Mesenchymal stem cell (in vitro differentiated cells and primary cell): ENCODE measurements around the gene EFTUD2.

Source experiments
- DNase-seq: peaks from one replicate; pipeline ENCODE4 v3.0.0-alpha.2; 2013
- H2AFZ ChIP-seq: one replicate; pipeline ENCODE4 v1.6.1; 2013; ENCODE audit warnings: low read depth, mild to moderate bottlenecking, control low read depth, inconsistent platforms, low read length, moderate library complexity
- H2AK5ac ChIP-seq: 2 replicates; pipeline ENCODE4 v1.6.1; 2013; ENCODE audit warnings: low read length, moderate library complexity, mild to moderate bottlenecking, inconsistent platforms; ENCODE audit not compliant: severe bottlenecking
- H2BK120ac ChIP-seq: one replicate; pipeline ENCODE4 v1.6.1; 2013; ENCODE audit warnings: low read depth, mild to moderate bottlenecking, inconsistent platforms, low read length, moderate library complexity
- H2BK12ac ChIP-seq, 2 experiments: one replicate each; pipeline ENCODE4 v1.6.1; 2013; ENCODE audit warnings: inconsistent platforms in 2 of 2, low read length in 2 of 2, mild to moderate bottlenecking in 2 of 2, moderate library complexity in 2 of 2, control low read depth in 1 of 2
- H2BK15ac ChIP-seq: one replicate; pipeline ENCODE4 v1.6.1; 2013; ENCODE audit warnings: mild to moderate bottlenecking, low read depth, inconsistent platforms; ENCODE audit not compliant: poor library complexity, severe bottlenecking
- H2BK5ac ChIP-seq: 2 replicates; pipeline ENCODE4 v1.6.1; 2013; ENCODE audit warnings: low read depth, mild to moderate bottlenecking, low read length, control low read depth, inconsistent platforms; ENCODE audit not compliant: poor library complexity, severe bottlenecking
- H3K14ac ChIP-seq, 2 experiments: one replicate each; pipeline ENCODE4 v1.6.1; 2013; ENCODE audit warnings: inconsistent platforms in 2 of 2, low read length in 2 of 2, control low read depth in 1 of 2, mild to moderate bottlenecking in 1 of 2, moderate library complexity in 1 of 2
- H3K18ac ChIP-seq, 2 experiments: one replicate each; pipeline ENCODE4 v1.6.1; 2013; ENCODE audit warnings: inconsistent platforms in 2 of 2, low read length in 2 of 2, control low read depth in 1 of 2, low read depth in 1 of 2, mild to moderate bottlenecking in 1 of 2
- H3K23ac ChIP-seq, 2 experiments: one replicate each; pipeline ENCODE4 v1.6.1; 2013; ENCODE audit warnings: inconsistent platforms in 2 of 2, low read length in 2 of 2, mild to moderate bottlenecking in 2 of 2, moderate library complexity in 2 of 2, control low read depth in 1 of 2
- H3K27ac ChIP-seq: 2 replicates; pipeline ENCODE4 v1.5.1; 2013; ENCODE audit warnings: mild to moderate bottlenecking, moderate library complexity, low read length, control low read depth, inconsistent platforms; ENCODE audit not compliant: poor library complexity, severe bottlenecking
- H3K27me3 ChIP-seq, 2 experiments: 2 replicates each; pipeline versions ENCODE4 v1.6.1 to v1.7.0; 2013; ENCODE audit warnings: low read length in 2 of 2, mild to moderate bottlenecking in 2 of 2, moderate library complexity in 2 of 2, control low read depth in 1 of 2, inconsistent platforms in 1 of 2; ENCODE audit not compliant: control insufficient read depth in 1 of 2, insufficient read depth in 1 of 2
- H3K36me3 ChIP-seq, 2 experiments: 2 replicates each; pipeline versions ENCODE4 v1.6.1 to v1.7.0; 2013; ENCODE audit warnings: low read length in 2 of 2, control low read depth in 1 of 2, inconsistent platforms in 1 of 2, low read depth in 1 of 2, mild to moderate bottlenecking in 1 of 2; ENCODE audit not compliant: insufficient read depth in 2 of 2, control insufficient read depth in 1 of 2
- H3K4ac ChIP-seq, 2 experiments: one replicate each; pipeline ENCODE4 v1.6.1; 2013; ENCODE audit warnings: inconsistent platforms in 2 of 2, low read length in 2 of 2, mild to moderate bottlenecking in 2 of 2, moderate library complexity in 2 of 2, control low read depth in 1 of 2, low read depth in 1 of 2
- H3K4me1 ChIP-seq: 2 replicates; pipeline ENCODE4 v1.6.1; 2013; ENCODE audit warnings: low read depth, low read length, control low read depth; ENCODE audit not compliant: control insufficient read depth, insufficient read depth
- H3K4me2 ChIP-seq: 2 replicates; pipeline ENCODE4 v1.6.1; 2013; ENCODE audit warnings: low read length, mild to moderate bottlenecking, inconsistent platforms; ENCODE audit not compliant: poor library complexity, severe bottlenecking
- H3K4me3 ChIP-seq, 2 experiments: 2 replicates each; pipeline versions ENCODE4 v1.5.1 to v1.7.0; 2013; ENCODE audit warnings: low read length in 2 of 2, mild to moderate bottlenecking in 2 of 2, control low read depth in 1 of 2, low read depth in 1 of 2; ENCODE audit not compliant: insufficient read depth in 1 of 2
- H3K79me1 ChIP-seq: replicated peaks from 2 replicates; pipeline ENCODE4 v1.6.1; 2013; ENCODE audit warnings: mild to moderate bottlenecking, control low read depth, low read length, inconsistent platforms; ENCODE audit not compliant: poor library complexity, severe bottlenecking
- H3K9ac ChIP-seq: 2 replicates; pipeline ENCODE4 v1.7.0; 2013; ENCODE audit warnings: mild to moderate bottlenecking, low read length, moderate library complexity
- H3K9me3 ChIP-seq: 2 replicates; pipeline ENCODE4 v1.7.0; 2013; ENCODE audit warnings: mild to moderate bottlenecking, low read length; ENCODE audit not compliant: control insufficient read depth
- H4K8ac ChIP-seq: one replicate; pipeline ENCODE4 v1.6.1; 2013; ENCODE audit warnings: inconsistent platforms, mild to moderate bottlenecking, low read length, moderate library complexity
- H4K91ac ChIP-seq: one replicate; pipeline ENCODE4 v1.6.1; 2013; ENCODE audit warnings: mild to moderate bottlenecking, low read length, inconsistent platforms
- WGBS: methylation state at CpG from one replicate; pipeline ENCODE4 v1.1.7; 2013; ENCODE audit warnings: mixed read lengths; 5-methylcytosine and 5-hydroxymethylcytosine counted together

Gene EFTUD2

DNA sequence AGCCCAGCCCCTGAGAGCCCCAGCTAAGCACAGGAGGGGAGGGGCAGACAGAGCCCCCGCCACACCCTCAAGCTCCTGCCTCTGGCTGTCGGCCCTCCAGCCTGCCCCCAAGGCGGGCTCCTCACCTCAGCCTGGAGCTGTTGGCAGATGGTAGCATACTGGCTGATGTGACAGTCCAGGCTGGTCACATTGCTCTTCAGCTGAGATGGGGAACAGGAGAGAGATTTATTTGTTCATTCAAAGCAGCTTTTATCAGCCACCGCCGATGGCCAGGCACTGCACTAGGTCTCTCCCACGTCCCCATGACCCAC lies 33.5 kb upstream of the EFTUD2 start:
- Histone ChIP-seq H3K9me3 (no peaks in the 10 kb centered on the region), H2BK120ac (no peak overlapping the region), H2AFZ (no peak overlapping the region), H3K9ac (no peak overlapping the region), H3K27me3 (no peaks in the 10 kb centered on the region), H4K8ac (no peak overlapping the region), H3K4ac (no peak overlapping the region), H3K18ac (no peak overlapping the region), H3K23ac (no peak overlapping the region), H3K4me1 (no peaks in the 10 kb centered on the region), H3K4me3 (no peak overlapping the region), H2BK15ac (no peak overlapping the region), H3K27ac (no peak overlapping the region), H3K79me1 (peaks cover 20% of the 10 kb centered on the region), H2BK5ac (no peak overlapping the region), H2AK5ac (no peak overlapping the region), H4K91ac (no peak overlapping the region), H3K14ac (no peak overlapping the region), H3K36me3 (peaks cover 4 to 52% of the 10 kb centered on the region in 2 experiments), H3K4me2 (no peak overlapping the region), H2BK12ac (no peak overlapping the region)
- WGBS = 96% methylated on average over 6 of the region's 6 CpGs
- no peak for DNase-seq

DNA sequence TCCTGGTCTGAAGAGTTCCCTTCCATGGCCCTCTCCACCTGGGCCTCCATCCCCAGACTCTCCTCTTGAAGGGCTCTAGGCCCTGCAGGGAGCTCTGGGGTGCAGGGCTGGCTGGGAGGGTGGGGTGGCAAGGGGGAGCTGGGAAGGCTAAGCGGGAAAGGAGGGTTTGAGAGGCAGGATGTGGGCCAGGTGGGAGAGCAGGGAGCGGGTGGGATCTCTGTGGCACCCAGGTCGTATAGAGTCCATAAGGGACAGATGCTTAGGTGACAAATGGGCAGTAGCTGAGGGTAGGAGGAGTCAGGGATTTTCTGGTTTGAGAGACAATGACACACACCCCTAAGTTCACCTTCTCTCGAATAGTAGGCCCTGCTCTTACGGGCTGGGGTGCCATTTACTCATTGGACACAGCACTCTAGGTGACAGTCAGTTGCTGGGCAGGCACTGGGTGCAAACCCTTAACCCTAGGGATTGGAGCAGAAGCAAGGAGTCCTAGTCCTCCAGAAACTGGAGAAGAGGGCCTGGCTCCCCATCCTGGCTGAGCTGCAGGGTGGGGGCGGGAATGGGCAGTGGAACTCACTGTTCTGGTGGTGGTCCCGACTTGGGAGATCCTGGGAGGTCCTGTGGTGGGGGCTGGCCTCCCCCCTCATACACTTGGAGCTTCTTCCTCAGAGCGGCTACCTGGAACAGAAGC lies 33.0 kb upstream of the EFTUD2 start:
- no peak overlapping the region for H2BK5ac ChIP-seq
- no peak overlapping the region for H3K18ac ChIP-seq
- no peak overlapping the region for H3K4me2 ChIP-seq
- H4K8ac ChIP-seq = no peak overlapping the region
- H2BK12ac ChIP-seq = no peak overlapping the region
- H3K14ac ChIP-seq = no peak overlapping the region
- no peak overlapping the region for H3K4me3 ChIP-seq
- H4K91ac ChIP-seq = no peak overlapping the region
- no peaks in the 10 kb centered on the region for H3K27me3 ChIP-seq
- no peak overlapping the region for H2AFZ ChIP-seq
- no peaks in the 10 kb centered on the region for H3K4me1 ChIP-seq
- no peak overlapping the region for H3K4ac ChIP-seq
- H3K27ac ChIP-seq = no peak overlapping the region
- H2BK120ac ChIP-seq = no peak overlapping the region
- no peak overlapping the region for H2AK5ac ChIP-seq
- no peaks in the 10 kb centered on the region for H3K9me3 ChIP-seq
- DNase-seq = no peak
- H3K79me1 ChIP-seq = peaks cover 20% of the 10 kb centered on the region
- over 99% methylated on average over 7 of the region's 8 CpGs for WGBS
- no peak overlapping the region for H2BK15ac ChIP-seq
- no peak overlapping the region for H3K9ac ChIP-seq
- H3K36me3 ChIP-seq = peaks cover 7 to 54% of the 10 kb centered on the region in 2 experiments
- no peak overlapping the region for H3K23ac ChIP-seq

- H3K4me1 ChIP-seq = no peaks in the 10 kb centered on the region
- WGBS = 88% methylated on average over 3 of the region's 5 CpGs
- H3K27ac ChIP-seq = no peak overlapping the region
- H2AK5ac ChIP-seq = no peak overlapping the region
- peaks cover 20% of the 10 kb centered on the region for H3K79me1 ChIP-seq
- H2BK5ac ChIP-seq = no peak overlapping the region
- no peaks in the 10 kb centered on the region for H3K9me3 ChIP-seq
- H2AFZ ChIP-seq = no peak overlapping the region
- H3K36me3 ChIP-seq = peaks cover 7 to 57% of the 10 kb centered on the region in 2 experiments
- no peak overlapping the region for H3K4me2 ChIP-seq
- no peak overlapping the region for H2BK120ac ChIP-seq
- no peak overlapping the region for H3K4ac ChIP-seq
- H3K14ac ChIP-seq = no peak overlapping the region
- H2BK15ac ChIP-seq = no peak overlapping the region
- no peak for DNase-seq
- no peaks in the 10 kb centered on the region for H3K27me3 ChIP-seq
- no peak overlapping the region for H3K9ac ChIP-seq
- no peak overlapping the region for H2BK12ac ChIP-seq
- H3K23ac ChIP-seq = no peak overlapping the region
- H4K8ac ChIP-seq = no peak overlapping the region
- H3K4me3 ChIP-seq = no peak overlapping the region
- H3K18ac ChIP-seq = no peak overlapping the region
- H4K91ac ChIP-seq = no peak overlapping the region
Measured at GRCh38 chr17:44931376-44931775, 32.1 kb upstream of the EFTUD2 start.

GRCh38 chr17:44930667-44931066 lies 31.4 kb upstream of the EFTUD2 start:
- Histone ChIP-seq H3K9me3 (no peaks in the 10 kb centered on the region), H2AK5ac (no peak overlapping the region), H3K79me1 (peaks cover 17% of the 10 kb centered on the region), H3K4ac (no peak overlapping the region), H3K27me3 (no peaks in the 10 kb centered on the region), H2BK5ac (no peak overlapping the region), H2BK12ac (no peak overlapping the region), H4K8ac (no peak overlapping the region), H3K4me1 (no peaks in the 10 kb centered on the region), H3K23ac (no peak overlapping the region), H3K4me3 (no peak overlapping the region), H2BK15ac (no peak overlapping the region), H3K18ac (no peak overlapping the region), H4K91ac (no peak overlapping the region), H2BK120ac (no peak overlapping the region), H2AFZ (no peak overlapping the region), H3K9ac (no peak overlapping the region), H3K4me2 (no peak overlapping the region), H3K36me3 (peaks cover 7 to 57% of the 10 kb centered on the region in 2 experiments), H3K27ac (no peak overlapping the region), H3K14ac (no peak overlapping the region)
- WGBS = 82% methylated on average over 6 of the region's 6 CpGs
- no peak for DNase-seq
